ENCODE results near the gene SLC9C2.

SLC9C2 gene

GRCh38 chr1:173562813-173563212 is 40.1 kb downstream of the SLC9C2 start:
- no peaks in the 10 kb centered on the region for H3K4me1 Mint-ChIP-seq (ENCODE audit: low read depth in 2 of 2)
- H3K9me3 Mint-ChIP-seq, result peaks cover 0 to 4% of the 10 kb centered on the region in 2 donors
- no peak overlapping the region for H3K27ac Mint-ChIP-seq
- H3K27me3 Mint-ChIP-seq, result peaks cover 0 to under 1% of the 10 kb centered on the region in 2 donors
- DNase-seq (no peak), ATAC-seq (replicated peaks) (no peak)
- H3K36me3 Mint-ChIP-seq (ENCODE audit: insufficient read depth), result no peaks in the 10 kb centered on the region
- no peak overlapping the region for H3K4me3 Mint-ChIP-seq

GRCh38 chr1:173561263-173561662 is 41.6 kb downstream of the SLC9C2 start:
- H3K4me3 Mint-ChIP-seq, result no peak overlapping the region
- ATAC-seq (replicated peaks) (no peak), DNase-seq (no peak)
- no peaks in the 10 kb centered on the region for H3K36me3 Mint-ChIP-seq (ENCODE audit: insufficient read depth)
- H3K27ac Mint-ChIP-seq, result no peak overlapping the region
- H3K4me1 Mint-ChIP-seq (ENCODE audit: low read depth in 2 of 2), result no peaks in the 10 kb centered on the region
- H3K27me3 Mint-ChIP-seq, result no peaks in the 10 kb centered on the region
- H3K9me3 Mint-ChIP-seq, result peaks cover 0 to 4% of the 10 kb centered on the region in 2 donors

- H3K27me3 Mint-ChIP-seq, result no peaks in the 10 kb centered on the region
- no peak for ATAC-seq (replicated peaks)
Measured at GRCh38 chr1:173560285-173560880, 42.5 kb downstream of the SLC9C2 start.

GRCh38 chr1:173555651-173556305 is 47.1 kb downstream of the SLC9C2 start:
- Mint-ChIP-seq H3K27ac (peak overlapping the region in 1 of 2 donors; percentile 55), H3K36me3 (ENCODE audit: insufficient read depth) (no peaks in the 10 kb centered on the region), H3K27me3 (no peaks in the 10 kb centered on the region), H3K9me3 (no peaks in the 10 kb centered on the region), H3K4me1 (ENCODE audit: low read depth in 2 of 2) (peaks cover 18 to 25% of the 10 kb centered on the region in 2 donors), H3K4me3 (no peak overlapping the region)
- no peak for ATAC-seq (replicated peaks)
- DNase-seq, result no peak

More at GRCh38 chr1:173560285-173560880, 42.5 kb downstream of the SLC9C2 start:
- H3K4me3 Mint-ChIP-seq, result no peak overlapping the region
- no peak for DNase-seq
- H3K4me1 Mint-ChIP-seq (ENCODE audit: low read depth in 2 of 2), result no peaks in the 10 kb centered on the region
- no peaks in the 10 kb centered on the region for H3K36me3 Mint-ChIP-seq (ENCODE audit: insufficient read depth)
- no peak overlapping the region for H3K27ac Mint-ChIP-seq
- peaks cover 0 to 4% of the 10 kb centered on the region in 2 donors for H3K9me3 Mint-ChIP-seq

GRCh38 chr1:173554541-173555250 is 48.2 kb downstream of the SLC9C2 start:
- DNase-seq (no peak), ATAC-seq (replicated peaks) (no peak)
- H3K27ac Mint-ChIP-seq, result peak overlapping the region in 1 of 2 donors; percentile 55
- H3K4me1 Mint-ChIP-seq (ENCODE audit: low read depth in 2 of 2), result peaks cover 23 to 32% of the 10 kb centered on the region in 2 donors
- no peaks in the 10 kb centered on the region for H3K27me3 Mint-ChIP-seq
- H3K4me3 Mint-ChIP-seq, result no peak overlapping the region
- no peaks in the 10 kb centered on the region for H3K9me3 Mint-ChIP-seq
- no peaks in the 10 kb centered on the region for H3K36me3 Mint-ChIP-seq (ENCODE audit: insufficient read depth)

GRCh38 chr1:173554089-173554488 is 48.8 kb downstream of the SLC9C2 start:
- H3K36me3 Mint-ChIP-seq (ENCODE audit: insufficient read depth), result no peaks in the 10 kb centered on the region
- no peak overlapping the region for H3K4me3 Mint-ChIP-seq
- ATAC-seq (replicated peaks) (no peak), DNase-seq (no peak)
- no peaks in the 10 kb centered on the region for H3K27me3 Mint-ChIP-seq
- peaks cover 24 to 38% of the 10 kb centered on the region in 2 donors for H3K4me1 Mint-ChIP-seq (ENCODE audit: low read depth in 2 of 2)
- no peaks in the 10 kb centered on the region for H3K9me3 Mint-ChIP-seq
- H3K27ac Mint-ChIP-seq, result peak overlapping the region in 1 of 2 donors; percentile 31

GRCh38 chr1:173553312-173553711 is 49.6 kb downstream of the SLC9C2 start:
- no peaks in the 10 kb centered on the region for H3K9me3 Mint-ChIP-seq
- peak overlapping the region in 1 of 2 donors; percentile 31 for H3K27ac Mint-ChIP-seq
- H3K4me1 Mint-ChIP-seq (ENCODE audit: low read depth in 2 of 2), result peaks cover 24 to 39% of the 10 kb centered on the region in 2 donors
- H3K36me3 Mint-ChIP-seq (ENCODE audit: insufficient read depth), result no peaks in the 10 kb centered on the region
- H3K27me3 Mint-ChIP-seq, result no peaks in the 10 kb centered on the region
- DNase-seq (no peak), ATAC-seq (replicated peaks) (no peak)
- no peak overlapping the region for H3K4me3 Mint-ChIP-seq

GRCh38 chr1:173551699-173552098 is 51.2 kb downstream of the SLC9C2 start:
- Mint-ChIP-seq H3K27me3 (no peaks in the 10 kb centered on the region), H3K9me3 (no peaks in the 10 kb centered on the region), H3K4me1 (ENCODE audit: low read depth in 2 of 2) (peaks cover 24 to 39% of the 10 kb centered on the region in 2 donors), H3K27ac (peak overlapping the region; percentile 78 to 84), H3K36me3 (ENCODE audit: insufficient read depth) (no peaks in the 10 kb centered on the region), H3K4me3 (peak overlapping the region; percentile 44 to 52)
- ATAC-seq (replicated peaks) (no peak), DNase-seq (no peak)

- peaks cover 24 to 37% of the 10 kb centered on the region in 2 donors for H3K4me1 Mint-ChIP-seq (ENCODE audit: low read depth in 2 of 2)
- H3K36me3 Mint-ChIP-seq (ENCODE audit: insufficient read depth), result no peaks in the 10 kb centered on the region
- H3K4me3 Mint-ChIP-seq, result peak overlapping the region in 1 of 2 donors; percentile 53
- no peak for DNase-seq
- H3K27ac Mint-ChIP-seq, result no peak overlapping the region
- H3K27me3 Mint-ChIP-seq, result no peaks in the 10 kb centered on the region
- ATAC-seq (replicated peaks), result no peak
- no peaks in the 10 kb centered on the region for H3K9me3 Mint-ChIP-seq
Measured at GRCh38 chr1:173549813-173550212, 53.1 kb downstream of the SLC9C2 start.

- peaks cover 5 to 13% of the 10 kb centered on the region in 2 donors for H3K4me1 Mint-ChIP-seq (ENCODE audit: low read depth in 2 of 2)
- ATAC-seq (replicated peaks) (no peak), DNase-seq (no peak)
- H3K27ac Mint-ChIP-seq, result no peak overlapping the region
- no peak overlapping the region for H3K4me3 Mint-ChIP-seq
- no peaks in the 10 kb centered on the region for H3K9me3 Mint-ChIP-seq
- no peaks in the 10 kb centered on the region for H3K36me3 Mint-ChIP-seq (ENCODE audit: insufficient read depth)
- peaks cover 0 to 3% of the 10 kb centered on the region in 2 donors for H3K27me3 Mint-ChIP-seq
Measured at GRCh38 chr1:173545688-173546087, 57.2 kb downstream of the SLC9C2 start.

- H3K27ac Mint-ChIP-seq, result no peak overlapping the region
- no peak for DNase-seq
- no peak for ATAC-seq (replicated peaks)
Measured at GRCh38 chr1:173536223-173536622, 66.6 kb downstream of the SLC9C2 start.

GRCh38 chr1:173532237-173532636 is 70.6 kb downstream of the SLC9C2 start:
- Mint-ChIP-seq H3K27ac (peak overlapping the region; percentile 62 to 74), H3K4me1 (ENCODE audit: low read depth in 2 of 2) (peaks cover 7 to 21% of the 10 kb centered on the region in 2 donors), H3K4me3 (peak overlapping the region; percentile 31 to 50), H3K36me3 (ENCODE audit: insufficient read depth) (no peaks in the 10 kb centered on the region), H3K27me3 (no peaks in the 10 kb centered on the region), H3K9me3 (no peaks in the 10 kb centered on the region)
- ATAC-seq (replicated peaks), result peak; percentile 37
- no peak for DNase-seq

More at GRCh38 chr1:173536223-173536622, 66.6 kb downstream of the SLC9C2 start:
- Mint-ChIP-seq H3K9me3 (no peaks in the 10 kb centered on the region), H3K4me3 (no peak overlapping the region), H3K4me1 (ENCODE audit: low read depth in 2 of 2) (peaks cover 5 to 12% of the 10 kb centered on the region in 2 donors), H3K36me3 (ENCODE audit: insufficient read depth) (no peaks in the 10 kb centered on the region), H3K27me3 (peaks cover 0 to 10% of the 10 kb centered on the region in 2 donors)

GRCh38 chr1:173530795-173531693 is 71.8 kb downstream of the SLC9C2 start:
- DNase-seq (no peak), ATAC-seq (replicated peaks) (no peak)
- Mint-ChIP-seq H3K27me3 (no peaks in the 10 kb centered on the region), H3K4me1 (ENCODE audit: low read depth in 2 of 2) (peaks cover 7 to 21% of the 10 kb centered on the region in 2 donors), H3K4me3 (no peak overlapping the region), H3K36me3 (ENCODE audit: insufficient read depth) (no peaks in the 10 kb centered on the region), H3K9me3 (no peaks in the 10 kb centered on the region), H3K27ac (no peak overlapping the region)

Measured in effector memory CD8-positive, alpha-beta T cell (primary cell).